Immature natural killer cell (primary cell): ENCODE measurements around the gene PDZRN3. TPM values are rescaled to one million over a fixed set of nuclear protein-coding genes. Genes with fewer than 3 reads are reported as not detected.

Source experiments
- DNase-seq, 3 donors: peaks; one replicate each; pipeline ENCODE4 v3.0.0; 2022; ENCODE audit warnings: mixed read lengths in 1 of 3
- H3K27ac Mint-ChIP-seq, 6 donors: one replicate each; pipeline ENCODE4 v1.8.0; 2020; ENCODE audit warnings: mixed read lengths in 6 of 6, mild to moderate bottlenecking in 5 of 6, inconsistent platforms in 4 of 6, moderate library complexity in 3 of 6
- H3K27me3 Mint-ChIP-seq, 3 donors: one replicate each; pipeline ENCODE4 v1.8.0; 2020 to 2021; ENCODE audit warnings: low read depth in 3 of 3, mild to moderate bottlenecking in 3 of 3, mixed read lengths in 3 of 3, moderate library complexity in 3 of 3, inconsistent platforms in 1 of 3
- H3K36me3 Mint-ChIP-seq, 3 donors: one replicate each; pipeline ENCODE4 v1.8.0; 2020; ENCODE audit warnings: mixed read lengths in 3 of 3, inconsistent platforms in 2 of 3, mild to moderate bottlenecking in 2 of 3
- H3K4me1 Mint-ChIP-seq, 2 donors: one replicate each; pipeline ENCODE4 v1.8.0; 2020; ENCODE audit warnings: inconsistent platforms in 2 of 2, mild to moderate bottlenecking in 2 of 2, mixed read lengths in 2 of 2, moderate library complexity in 1 of 2
- H3K4me3 Mint-ChIP-seq, 5 donors: one replicate each; pipeline ENCODE4 v1.8.0; 2020; ENCODE audit warnings: mild to moderate bottlenecking in 5 of 5, mixed read lengths in 5 of 5, inconsistent platforms in 3 of 5, moderate library complexity in 3 of 5
- H3K9me3 Mint-ChIP-seq, 6 donors: one replicate each; pipeline ENCODE4 v1.8.0; 2020; ENCODE audit warnings: mild to moderate bottlenecking in 6 of 6, mixed read lengths in 6 of 6, inconsistent platforms in 4 of 6, moderate library complexity in 3 of 6
- polyA plus RNA-seq, 3 donors: library from polyadenylated mRNA; unstranded; fragments of 300-500 nt; fragmentation: Illumina TruSeq; gene quantifications; one replicate each; pipeline ENCODE4 v1.2.3, GENCODE V29; 2021

Gene PDZRN3
- polyA plus RNA-seq, 3 donors from 2014 or later: not detected

GRCh38 chr3:73535137-73535536, 89.6 kb downstream of the PDZRN3 start:
- Mint-ChIP-seq H3K36me3 (no peaks in the 10 kb centered on the region), H3K27ac (no peak overlapping the region), H3K4me1 (no peaks in the 10 kb centered on the region), H3K27me3 (peaks cover 0 to 2% (median 0%) of the 10 kb centered on the region in 3 donors), H3K9me3 (peaks cover 0 to 7% (median 1%) of the 10 kb centered on the region in 6 donors), H3K4me3 (no peak overlapping the region)
- no peak for DNase-seq

GRCh38 chr3:73530022-73530396, 94.7 kb downstream of the PDZRN3 start:
- DNase-seq: no peak
- Mint-ChIP-seq H3K27ac (no peak overlapping the region), H3K36me3 (no peaks in the 10 kb centered on the region), H3K4me3 (no peak overlapping the region), H3K4me1 (no peaks in the 10 kb centered on the region), H3K27me3 (peaks cover 0 to 3% (median 2%) of the 10 kb centered on the region in 3 donors), H3K9me3 (peaks cover 0 to 7% (median 1%) of the 10 kb centered on the region in 6 donors)

- Mint-ChIP-seq H3K9me3 (peaks cover 0 to 7% (median 1%) of the 10 kb centered on the region in 6 donors), H3K27ac (no peak overlapping the region), H3K27me3 (peaks cover 0 to 3% (median 2%) of the 10 kb centered on the region in 3 donors), H3K36me3 (no peaks in the 10 kb centered on the region), H3K4me3 (no peak overlapping the region), H3K4me1 (no peaks in the 10 kb centered on the region)
- DNase-seq: no peak
Measured at GRCh38 chr3:73529308-73530021, 95.3 kb downstream of the PDZRN3 start.

GRCh38 chr3:73525591-73525990, 99.2 kb downstream of the PDZRN3 start:
- peaks cover 2 to 3% (median 3%) of the 10 kb centered on the region in 3 donors for H3K27me3 Mint-ChIP-seq

GRCh38 chr3:73523661-73524060, 101.1 kb downstream of the PDZRN3 start:
- Mint-ChIP-seq H3K36me3 (no peaks in the 10 kb centered on the region), H3K27ac (no peak overlapping the region), H3K27me3 (peaks cover 2 to 3% (median 3%) of the 10 kb centered on the region in 3 donors), H3K4me1 (no peaks in the 10 kb centered on the region), H3K9me3 (peaks cover 0 to 2% (median 0%) of the 10 kb centered on the region in 6 donors), H3K4me3 (no peak overlapping the region)
- no peak for DNase-seq

More at GRCh38 chr3:73525591-73525990, 99.2 kb downstream of the PDZRN3 start:
- H3K4me1 Mint-ChIP-seq: no peaks in the 10 kb centered on the region
- H3K27ac Mint-ChIP-seq: no peak overlapping the region
- H3K4me3 Mint-ChIP-seq: no peak overlapping the region
- no peak for DNase-seq
- peaks cover 0 to 4% (median 0%) of the 10 kb centered on the region in 6 donors for H3K9me3 Mint-ChIP-seq
- H3K36me3 Mint-ChIP-seq: no peaks in the 10 kb centered on the region

GRCh38 chr3:73521734-73522336, 102.9 kb downstream of the PDZRN3 start:
- H3K4me3 Mint-ChIP-seq: no peak overlapping the region
- no peak overlapping the region for H3K27ac Mint-ChIP-seq
- no peaks in the 10 kb centered on the region for H3K4me1 Mint-ChIP-seq
- H3K36me3 Mint-ChIP-seq: no peaks in the 10 kb centered on the region
- H3K27me3 Mint-ChIP-seq: peaks cover 0 to 5% (median 3%) of the 10 kb centered on the region in 3 donors
- no peak for DNase-seq
- H3K9me3 Mint-ChIP-seq: peaks cover 0 to 2% (median 0%) of the 10 kb centered on the region in 6 donors

GRCh38 chr3:73520931-73521461, 103.7 kb downstream of the PDZRN3 start:
- Mint-ChIP-seq H3K4me3 (no peak overlapping the region), H3K27me3 (peaks cover 0 to 6% (median 0%) of the 10 kb centered on the region in 3 donors), H3K36me3 (no peaks in the 10 kb centered on the region), H3K4me1 (no peaks in the 10 kb centered on the region), H3K9me3 (peaks cover 0 to 2% (median 0%) of the 10 kb centered on the region in 6 donors), H3K27ac (no peak overlapping the region)
- no peak for DNase-seq

- Mint-ChIP-seq H3K4me1 (no peaks in the 10 kb centered on the region), H3K36me3 (no peaks in the 10 kb centered on the region), H3K4me3 (no peak overlapping the region)
Measured at GRCh38 chr3:73516631-73517030, 108.1 kb downstream of the PDZRN3 start.

GRCh38 chr3:73513260-73513659, 111.5 kb downstream of the PDZRN3 start:
- H3K9me3 Mint-ChIP-seq: no peaks in the 10 kb centered on the region
- no peak overlapping the region for H3K27ac Mint-ChIP-seq
- no peaks in the 10 kb centered on the region for H3K36me3 Mint-ChIP-seq
- peaks cover 0 to 5% (median 3%) of the 10 kb centered on the region in 3 donors for H3K27me3 Mint-ChIP-seq
- no peak overlapping the region for H3K4me3 Mint-ChIP-seq
- DNase-seq: no peak
- no peaks in the 10 kb centered on the region for H3K4me1 Mint-ChIP-seq

More at GRCh38 chr3:73516631-73517030, 108.1 kb downstream of the PDZRN3 start:
- Mint-ChIP-seq H3K9me3 (peaks cover 0 to 2% (median 0%) of the 10 kb centered on the region in 6 donors), H3K27ac (no peak overlapping the region), H3K27me3 (peaks cover 0 to 3% (median 0%) of the 10 kb centered on the region in 3 donors)
- no peak for DNase-seq

- Mint-ChIP-seq H3K4me1 (no peaks in the 10 kb centered on the region), H3K27ac (no peak overlapping the region), H3K4me3 (no peak overlapping the region), H3K27me3 (peaks cover 0 to 5% (median 2%) of the 10 kb centered on the region in 3 donors), H3K9me3 (no peaks in the 10 kb centered on the region), H3K36me3 (no peaks in the 10 kb centered on the region)
- no peak for DNase-seq
Measured at GRCh38 chr3:73511571-73512525, 112.9 kb downstream of the PDZRN3 start.

GRCh38 chr3:73510784-73511183, 114.0 kb downstream of the PDZRN3 start:
- H3K4me3 Mint-ChIP-seq: no peak overlapping the region
- no peaks in the 10 kb centered on the region for H3K36me3 Mint-ChIP-seq
- no peaks in the 10 kb centered on the region for H3K9me3 Mint-ChIP-seq
- no peaks in the 10 kb centered on the region for H3K4me1 Mint-ChIP-seq
- H3K27me3 Mint-ChIP-seq: peaks cover 0 to 5% (median 0%) of the 10 kb centered on the region in 3 donors
- no peak for DNase-seq
- no peak overlapping the region for H3K27ac Mint-ChIP-seq

GRCh38 chr3:73510334-73510733, 114.4 kb downstream of the PDZRN3 start:
- H3K27ac Mint-ChIP-seq: no peak overlapping the region
- H3K36me3 Mint-ChIP-seq: no peaks in the 10 kb centered on the region
- no peak for DNase-seq
- H3K9me3 Mint-ChIP-seq: no peaks in the 10 kb centered on the region
- H3K4me1 Mint-ChIP-seq: no peaks in the 10 kb centered on the region
- H3K27me3 Mint-ChIP-seq: peaks cover 0 to 5% (median 0%) of the 10 kb centered on the region in 3 donors
- H3K4me3 Mint-ChIP-seq: no peak overlapping the region

- Mint-ChIP-seq H3K9me3 (no peaks in the 10 kb centered on the region), H3K27ac (no peak overlapping the region), H3K36me3 (no peaks in the 10 kb centered on the region), H3K4me3 (no peak overlapping the region), H3K27me3 (peaks cover 0 to 5% (median 0%) of the 10 kb centered on the region in 3 donors), H3K4me1 (no peaks in the 10 kb centered on the region)
- no peak for DNase-seq
Measured at GRCh38 chr3:73509816-73510215, 114.9 kb downstream of the PDZRN3 start.
